ENCODE results near the gene GNAQ.
"Not testable (repeated sequence)": the region's sequence is repeated elsewhere in the genome, so short reads cannot be mapped to it uniquely, and the experiment has no call there.

The GNAQ gene

GRCh38 chr9:77729177-77729576 lies 302.4 kb downstream of the GNAQ start:
- DNase-seq: no peak

- no peak for DNase-seq
Measured at GRCh38 chr9:77726814-77727213, 304.8 kb downstream of the GNAQ start.

GRCh38 chr9:77726289-77726688 lies 305.3 kb downstream of the GNAQ start:
- no peak for DNase-seq

GRCh38 chr9:77725820-77726219 lies 305.8 kb downstream of the GNAQ start:
- DNase-seq: no peak

GRCh38 chr9:77725046-77725694 lies 306.4 kb downstream of the GNAQ start:
- no peak for DNase-seq

GRCh38 chr9:77721156-77721555 lies 310.5 kb downstream of the GNAQ start:
- DNase-seq: not testable (repeated sequence)

- no peak for DNase-seq
Measured at GRCh38 chr9:77719321-77719720, 312.3 kb downstream of the GNAQ start.

- DNase-seq: not testable (repeated sequence)
Measured at GRCh38 chr9:77718298-77718640, 313.3 kb downstream of the GNAQ start.

- not testable (repeated sequence) for DNase-seq
Measured at GRCh38 chr9:77717608-77718297, 313.9 kb downstream of the GNAQ start.

GRCh38 chr9:77714077-77714549 lies 317.5 kb downstream of the GNAQ start:
- no peak for DNase-seq

- no peak for DNase-seq
Measured at GRCh38 chr9:77712533-77713130, 319.0 kb downstream of the GNAQ start.

- no peak for DNase-seq
Measured at GRCh38 chr9:77710965-77711648, 320.5 kb downstream of the GNAQ start.

- DNase-seq: no peak
Measured at GRCh38 chr9:77710316-77710715, 321.3 kb downstream of the GNAQ start.

- DNase-seq: no peak
Measured at GRCh38 chr9:77708064-77708815, 323.4 kb downstream of the GNAQ start.

- DNase-seq: no peak
Measured at GRCh38 chr9:77707383-77708063, 324.1 kb downstream of the GNAQ start.

- DNase-seq: no peak
Measured at GRCh38 chr9:77705636-77706035, 326.0 kb downstream of the GNAQ start.

- DNase-seq: not testable (repeated sequence)
Measured at GRCh38 chr9:77702521-77703390, 328.9 kb downstream of the GNAQ start.

GRCh38 chr9:77697238-77697984 lies 334.2 kb downstream of the GNAQ start:
- no peak for DNase-seq

GRCh38 chr9:77690723-77691122 lies 340.9 kb downstream of the GNAQ start:
- not testable (repeated sequence) for DNase-seq

- DNase-seq: not testable (repeated sequence)
Measured at GRCh38 chr9:77690119-77690518, 341.5 kb downstream of the GNAQ start.
